HG03066 (cell line): Measurements from ENCODE around the gene CTNND2.
"Not testable (repeated sequence)": the region's sequence is repeated elsewhere in the genome, so short reads cannot be mapped to it uniquely, and the experiment has no call there.

Experiments
- ATAC-seq: cut with Tn5 transposase; IDR thresholded peaks from one replicate; pipeline ENCODE4 v1.9.1; 2021; ENCODE audit warnings: low read depth; ENCODE audit not compliant: unreplicated experiment

Gene CTNND2

GRCh38 chr5:11483630-11484029 lies 420.6 kb downstream of the CTNND2 start:
- no peak for ATAC-seq

GRCh38 chr5:11482011-11482410 lies 422.2 kb downstream of the CTNND2 start:
- ATAC-seq, result no peak

GRCh38 chr5:11477786-11478185 lies 426.5 kb downstream of the CTNND2 start:
- no peak for ATAC-seq

- no peak for ATAC-seq
Measured at GRCh38 chr5:11476866-11477265, 427.4 kb downstream of the CTNND2 start.

- no peak for ATAC-seq
Measured at GRCh38 chr5:11468334-11469039, 435.8 kb downstream of the CTNND2 start.

GRCh38 chr5:11467588-11467987 lies 436.7 kb downstream of the CTNND2 start:
- no peak for ATAC-seq

GRCh38 chr5:11459716-11460115 lies 444.5 kb downstream of the CTNND2 start:
- no peak for ATAC-seq

- no peak for ATAC-seq
Measured at GRCh38 chr5:11455505-11455904, 448.7 kb downstream of the CTNND2 start.

- no peak for ATAC-seq
Measured at GRCh38 chr5:11452852-11453251, 451.4 kb downstream of the CTNND2 start.

- no peak for ATAC-seq
Measured at GRCh38 chr5:11449966-11450365, 454.3 kb downstream of the CTNND2 start.

GRCh38 chr5:11449217-11449616 lies 455.0 kb downstream of the CTNND2 start:
- ATAC-seq, result no peak

GRCh38 chr5:11443831-11444230 lies 460.4 kb downstream of the CTNND2 start:
- no peak for ATAC-seq

- ATAC-seq, result no peak
Measured at GRCh38 chr5:11432116-11432515, 472.1 kb downstream of the CTNND2 start.

- no peak for ATAC-seq
Measured at GRCh38 chr5:11429254-11429653, 475.0 kb downstream of the CTNND2 start.

GRCh38 chr5:11427569-11427968 lies 476.7 kb downstream of the CTNND2 start:
- ATAC-seq, result no peak

GRCh38 chr5:11426442-11426841 lies 477.8 kb downstream of the CTNND2 start:
- ATAC-seq, result no peak

GRCh38 chr5:11422342-11422741 lies 481.9 kb downstream of the CTNND2 start:
- no peak for ATAC-seq

GRCh38 chr5:11420969-11421368 lies 483.3 kb downstream of the CTNND2 start:
- ATAC-seq, result no peak

- ATAC-seq, result no peak
Measured at GRCh38 chr5:11415751-11416150, 488.5 kb downstream of the CTNND2 start.

- ATAC-seq, result not testable (repeated sequence)
Measured at GRCh38 chr5:11414732-11415131, 489.5 kb downstream of the CTNND2 start.

- ATAC-seq, result no peak
Measured at GRCh38 chr5:11411621-11412020, 492.6 kb downstream of the CTNND2 start.

- ATAC-seq, result no peak
Measured at GRCh38 chr5:11407556-11408145, 496.6 kb downstream of the CTNND2 start.
